Measurements from ENCODE around the gene SRP14. TPM values are rescaled to one million over a fixed set of nuclear protein-coding genes. Genes with fewer than 3 reads are reported as not detected.
"Not testable (repeated sequence)": the region's sequence is repeated elsewhere in the genome, so short reads cannot be mapped to it uniquely, and the experiment has no call there.

The SRP14 gene
- total RNA-seq, 1 experiment from 2014 or later, result 166 TPM

DNA sequence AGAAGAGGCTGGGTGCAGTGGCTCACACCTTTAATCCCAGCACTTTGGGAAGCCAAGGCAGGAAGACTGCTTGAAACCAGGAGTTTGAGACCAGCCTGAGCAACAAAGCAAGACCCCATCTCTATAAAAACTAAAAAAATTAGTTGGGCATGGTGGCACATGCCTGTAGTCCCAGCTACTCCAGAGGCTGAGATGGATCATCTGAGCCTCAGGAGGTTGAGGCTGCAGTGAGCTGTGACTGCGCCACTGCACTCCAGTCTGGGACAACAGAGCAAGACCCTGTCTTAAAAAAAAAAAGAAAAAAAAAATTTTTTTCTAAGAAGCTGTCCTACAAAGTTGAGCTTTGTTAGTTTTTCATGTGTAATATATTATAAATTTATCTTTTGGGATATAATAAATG lies 3.8 kb downstream of the SRP14 start:
- H3K4me1 ChIP-seq (ENCODE audit: control insufficient read depth, insufficient read depth, low read length); BruUV-seq (replicated peaks); H3K4me3 ChIP-seq (ENCODE audit: low read depth in 2 of 2, low read length in 2 of 2); DNase-seq (ENCODE audit: low read depth, low spot score); H3K27me3 ChIP-seq (ENCODE audit: control insufficient read depth, insufficient read depth, low read length); in situ Hi-C loops (cut with HindIII; ENCODE audit: low pct_unique_long_range_greater_than_20kb, low sequenced_read_pairs); ATAC-seq; H3K27ac ChIP-seq (ENCODE audit: low read length); H3K9me3 ChIP-seq (ENCODE audit: control insufficient read depth, insufficient read depth, low read depth, low read length): not testable (repeated sequence)
- intact Hi-C loops (cut with micrococcal nuclease; ENCODE audit: unreplicated experiment), result loop anchor here (10.0 kb wide), 1 partner anchor 250 kb away; the partner anchor contains the start of gene FSIP1
- peaks cover 40% of the 10 kb centered on the region for H3K36me3 ChIP-seq (ENCODE audit: control insufficient read depth, insufficient read depth, low read length)
- POLR2A ChIA-PET, result interaction anchor here (0.7 kb wide), 2 partner anchors 177 to 213 kb away, joined by 3 to 4 read pairs; no protein-coding TSS in a partner anchor
- CTCF ChIA-PET, result interaction anchor here (0.6 kb wide), 1 partner anchor 69 kb away, joined by 3 read pairs; no protein-coding TSS in a partner anchor

DNA sequence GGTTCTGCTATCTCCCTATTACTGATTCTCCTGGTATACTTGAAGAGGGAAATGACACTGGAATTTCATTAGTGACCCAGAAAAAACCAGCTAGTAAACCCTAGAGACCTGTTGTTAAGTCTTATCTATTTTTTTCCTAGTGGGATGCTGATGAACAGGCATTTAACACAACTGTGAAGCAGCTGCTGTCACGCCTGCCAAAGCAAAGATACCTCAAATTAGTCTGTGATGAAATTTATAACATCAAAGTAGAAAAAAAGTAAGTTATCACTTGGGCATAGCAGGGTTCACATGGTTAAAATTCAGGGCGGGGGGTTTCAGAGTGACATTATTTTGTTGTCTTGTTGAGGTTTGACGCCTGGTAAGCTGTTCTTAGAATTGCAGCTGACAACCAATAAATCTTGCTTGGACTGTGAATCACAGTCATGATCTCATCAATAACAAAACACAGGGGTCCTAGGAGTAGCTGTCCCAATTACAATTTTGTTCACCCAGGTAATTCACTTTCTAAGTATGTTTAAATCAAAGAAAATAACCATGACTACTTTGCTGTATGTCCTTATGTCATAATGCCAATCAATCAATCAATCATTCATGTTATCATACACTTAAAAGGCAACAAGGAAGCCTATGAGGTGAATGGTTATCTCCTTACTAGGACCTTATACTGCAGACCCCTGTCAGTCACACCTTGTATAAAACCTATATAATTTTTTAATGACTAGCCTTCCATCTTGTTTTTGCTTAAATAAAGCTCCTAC lies 4.6 kb downstream of the SRP14 start:
- Histone ChIP-seq H3K27me3 (ENCODE audit: control insufficient read depth, insufficient read depth, low read length) (no peaks in the 10 kb centered on the region), H3K27ac (ENCODE audit: low read length) (no peak overlapping the region), H3K4me1 (ENCODE audit: control insufficient read depth, insufficient read depth, low read length) (0 out of 2 replicates have a peak, but pooled peaks cover 2% of the 10 kb centered on the region), H3K4me3 (ENCODE audit: low read depth in 2 of 2, low read length in 2 of 2) (no peak overlapping the region), H3K36me3 (ENCODE audit: control insufficient read depth, insufficient read depth, low read length) (peaks cover 43% of the 10 kb centered on the region), H3K9me3 (ENCODE audit: control insufficient read depth, insufficient read depth, low read depth, low read length) (no peaks in the 10 kb centered on the region)
- intact Hi-C loops (cut with micrococcal nuclease; ENCODE audit: unreplicated experiment) (loop anchor here (10.0 kb wide), 1 partner anchor 250 kb away; the partner anchor contains the start of gene FSIP1), in situ Hi-C loops (cut with HindIII; ENCODE audit: low pct_unique_long_range_greater_than_20kb, low sequenced_read_pairs) (no loop called here)
- DNase-seq (ENCODE audit: low read depth, low spot score) (no peak), ATAC-seq (no peak)
- TF ChIP-seq POLR2AphosphoS5 (IDR thresholded peaks at IDR 0.05; ENCODE audit: low read depth, low read length), result 0 out of 2 replicates have a peak, but pooled peaks have one; percentile 29
- TF ChIP-seq, protein P1, sequence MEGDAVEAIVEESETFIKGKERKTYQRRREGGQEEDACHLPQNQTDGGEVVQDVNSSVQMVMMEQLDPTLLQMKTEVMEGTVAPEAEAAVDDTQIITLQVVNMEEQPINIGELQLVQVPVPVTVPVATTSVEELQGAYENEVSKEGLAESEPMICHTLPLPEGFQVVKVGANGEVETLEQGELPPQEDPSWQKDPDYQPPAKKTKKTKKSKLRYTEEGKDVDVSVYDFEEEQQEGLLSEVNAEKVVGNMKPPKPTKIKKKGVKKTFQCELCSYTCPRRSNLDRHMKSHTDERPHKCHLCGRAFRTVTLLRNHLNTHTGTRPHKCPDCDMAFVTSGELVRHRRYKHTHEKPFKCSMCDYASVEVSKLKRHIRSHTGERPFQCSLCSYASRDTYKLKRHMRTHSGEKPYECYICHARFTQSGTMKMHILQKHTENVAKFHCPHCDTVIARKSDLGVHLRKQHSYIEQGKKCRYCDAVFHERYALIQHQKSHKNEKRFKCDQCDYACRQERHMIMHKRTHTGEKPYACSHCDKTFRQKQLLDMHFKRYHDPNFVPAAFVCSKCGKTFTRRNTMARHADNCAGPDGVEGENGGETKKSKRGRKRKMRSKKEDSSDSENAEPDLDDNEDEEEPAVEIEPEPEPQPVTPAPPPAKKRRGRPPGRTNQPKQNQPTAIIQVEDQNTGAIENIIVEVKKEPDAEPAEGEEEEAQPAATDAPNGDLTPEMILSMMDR (IDR thresholded peaks at IDR 0.05), result no peak
- TF ChIP-seq, protein P2, sequence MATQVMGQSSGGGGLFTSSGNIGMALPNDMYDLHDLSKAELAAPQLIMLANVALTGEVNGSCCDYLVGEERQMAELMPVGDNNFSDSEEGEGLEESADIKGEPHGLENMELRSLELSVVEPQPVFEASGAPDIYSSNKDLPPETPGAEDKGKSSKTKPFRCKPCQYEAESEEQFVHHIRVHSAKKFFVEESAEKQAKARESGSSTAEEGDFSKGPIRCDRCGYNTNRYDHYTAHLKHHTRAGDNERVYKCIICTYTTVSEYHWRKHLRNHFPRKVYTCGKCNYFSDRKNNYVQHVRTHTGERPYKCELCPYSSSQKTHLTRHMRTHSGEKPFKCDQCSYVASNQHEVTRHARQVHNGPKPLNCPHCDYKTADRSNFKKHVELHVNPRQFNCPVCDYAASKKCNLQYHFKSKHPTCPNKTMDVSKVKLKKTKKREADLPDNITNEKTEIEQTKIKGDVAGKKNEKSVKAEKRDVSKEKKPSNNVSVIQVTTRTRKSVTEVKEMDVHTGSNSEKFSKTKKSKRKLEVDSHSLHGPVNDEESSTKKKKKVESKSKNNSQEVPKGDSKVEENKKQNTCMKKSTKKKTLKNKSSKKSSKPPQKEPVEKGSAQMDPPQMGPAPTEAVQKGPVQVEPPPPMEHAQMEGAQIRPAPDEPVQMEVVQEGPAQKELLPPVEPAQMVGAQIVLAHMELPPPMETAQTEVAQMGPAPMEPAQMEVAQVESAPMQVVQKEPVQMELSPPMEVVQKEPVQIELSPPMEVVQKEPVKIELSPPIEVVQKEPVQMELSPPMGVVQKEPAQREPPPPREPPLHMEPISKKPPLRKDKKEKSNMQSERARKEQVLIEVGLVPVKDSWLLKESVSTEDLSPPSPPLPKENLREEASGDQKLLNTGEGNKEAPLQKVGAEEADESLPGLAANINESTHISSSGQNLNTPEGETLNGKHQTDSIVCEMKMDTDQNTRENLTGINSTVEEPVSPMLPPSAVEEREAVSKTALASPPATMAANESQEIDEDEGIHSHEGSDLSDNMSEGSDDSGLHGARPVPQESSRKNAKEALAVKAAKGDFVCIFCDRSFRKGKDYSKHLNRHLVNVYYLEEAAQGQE (IDR thresholded peaks at IDR 0.05; ENCODE audit: insufficient read depth in 1 of 2, low read depth in 2 of 2, low read length in 1 of 2), result no peak
- no peak for TF ChIP-seq TCF7L2 (IDR thresholded peaks at IDR 0.05; ENCODE audit: low read depth, low read length)
- TF ChIP-seq SIN3A (IDR thresholded peaks at IDR 0.05; ENCODE audit: borderline replicate concordance, insufficient read depth, low read depth, low read length), result no peak
- CTCF ChIA-PET, result no interaction called here
- BruUV-seq (replicated peaks), result TSS peak; percentile 50
- POLR2A ChIA-PET, result interaction anchor here (0.7 kb wide), 1 partner anchor 178 kb away, joined by 4 read pairs; no protein-coding TSS in a partner anchor

Data from Panc1 (cell line).